ENCODE results near the gene MYBL2.

MYBL2 gene

GRCh38 chr20:43681991-43682410, 15.1 kb downstream of the MYBL2 start:
- CTCF ChIA-PET, result interaction anchor here (1.0 kb wide), 1 partner anchor 10 kb away, joined by 3 read pairs; no protein-coding TSS in a partner anchor
- peaks cover 0 to 4% (median 0%) of the 10 kb centered on the region in 4 experiments for H3K4me1 ChIP-seq (ENCODE audit: control extremely low read depth in 1 of 4, control insufficient read depth in 4 of 4, insufficient read depth in 4 of 4, low read length in 3 of 4)
- H3K9me3 ChIP-seq (ENCODE audit: control extremely low read depth in 1 of 5, control insufficient read depth in 4 of 5, insufficient read depth in 2 of 5, low read depth in 1 of 5, low read length in 4 of 5), result no peaks in the 10 kb centered on the region
- WGBS (ENCODE audit: insufficient coverage), result 80% methylated on average over 1 of the region's 2 CpGs
- POLR2A ChIA-PET, result no interaction called here
- peak overlapping the region in 1 of 2 experiments; percentile 43 for H3K27ac ChIP-seq (ENCODE audit: insufficient read depth in 1 of 2, low read depth in 1 of 2, low read length in 2 of 2, poor library complexity in 1 of 2, severe bottlenecking in 2 of 2)
- H3K27me3 ChIP-seq (replicated peaks in 2 of 5; ENCODE audit: control insufficient read depth in 4 of 5, insufficient read depth in 5 of 5, low read length in 4 of 5), result no peaks in the 10 kb centered on the region
- H3K4me3 ChIP-seq (ENCODE audit: control insufficient read depth in 1 of 7, extremely low read depth in 1 of 7, insufficient read depth in 4 of 7, low read depth in 2 of 7, low read length in 6 of 7), result no peak overlapping the region
- peaks cover 0 to 35% (median 4%) of the 10 kb centered on the region in 4 experiments for H3K36me3 ChIP-seq (ENCODE audit: control insufficient read depth in 4 of 4, insufficient read depth in 4 of 4, low read length in 3 of 4)
- peak; percentile 14 to 70 (median 40) for DNase-seq

- POLR2A ChIA-PET, result no interaction called here
- Histone ChIP-seq H3K4me3 (ENCODE audit: control insufficient read depth in 1 of 7, extremely low read depth in 1 of 7, insufficient read depth in 4 of 7, low read depth in 2 of 7, low read length in 6 of 7) (no peak overlapping the region), H3K27me3 (replicated peaks in 2 of 5; ENCODE audit: control insufficient read depth in 4 of 5, insufficient read depth in 5 of 5, low read length in 4 of 5) (no peaks in the 10 kb centered on the region), H3K27ac (ENCODE audit: insufficient read depth in 1 of 2, low read depth in 1 of 2, low read length in 2 of 2, poor library complexity in 1 of 2, severe bottlenecking in 2 of 2) (no peak overlapping the region), H3K36me3 (ENCODE audit: control insufficient read depth in 4 of 4, insufficient read depth in 4 of 4, low read length in 3 of 4) (peaks cover 0 to 35% (median 3%) of the 10 kb centered on the region in 4 experiments), H3K9me3 (ENCODE audit: control extremely low read depth in 1 of 5, control insufficient read depth in 4 of 5, insufficient read depth in 2 of 5, low read depth in 1 of 5, low read length in 4 of 5) (no peaks in the 10 kb centered on the region), H3K4me1 (ENCODE audit: control extremely low read depth in 1 of 4, control insufficient read depth in 4 of 4, insufficient read depth in 4 of 4, low read length in 3 of 4) (peaks cover 0 to 4% (median 0%) of the 10 kb centered on the region in 4 experiments)
- CTCF ChIA-PET, result no interaction called here
- DNase-seq, result no peak
- WGBS (ENCODE audit: insufficient coverage), result 97% methylated on average over 9 of the region's 9 CpGs
Measured at GRCh38 chr20:43682446-43682845, 15.5 kb downstream of the MYBL2 start.

- peaks cover 0 to 45% (median 3%) of the 10 kb centered on the region in 4 experiments for H3K36me3 ChIP-seq (ENCODE audit: control insufficient read depth in 4 of 4, insufficient read depth in 4 of 4, low read length in 3 of 4)
- no peak for DNase-seq
- CTCF ChIA-PET, result interaction anchor here (1.2 kb wide), 1 partner anchor 8 kb away, joined by 3 read pairs; no protein-coding TSS in a partner anchor
- peaks cover 0 to 2% (median 0%) of the 10 kb centered on the region in 4 experiments for H3K4me1 ChIP-seq (ENCODE audit: control extremely low read depth in 1 of 4, control insufficient read depth in 4 of 4, insufficient read depth in 4 of 4, low read length in 3 of 4)
- no peak overlapping the region for H3K4me3 ChIP-seq (ENCODE audit: control insufficient read depth in 1 of 7, extremely low read depth in 1 of 7, insufficient read depth in 4 of 7, low read depth in 2 of 7, low read length in 6 of 7)
- H3K27ac ChIP-seq (ENCODE audit: insufficient read depth in 1 of 2, low read depth in 1 of 2, low read length in 2 of 2, poor library complexity in 1 of 2, severe bottlenecking in 2 of 2), result no peak overlapping the region
- WGBS (ENCODE audit: insufficient coverage), result 100% methylated on average over 5 of the region's 13 CpGs
- POLR2A ChIA-PET, result no interaction called here
- no peaks in the 10 kb centered on the region for H3K27me3 ChIP-seq (replicated peaks in 2 of 5; ENCODE audit: control insufficient read depth in 4 of 5, insufficient read depth in 5 of 5, low read length in 4 of 5)
- H3K9me3 ChIP-seq (ENCODE audit: control extremely low read depth in 1 of 5, control insufficient read depth in 4 of 5, insufficient read depth in 2 of 5, low read depth in 1 of 5, low read length in 4 of 5), result no peaks in the 10 kb centered on the region
Measured at GRCh38 chr20:43686820-43687219, 19.9 kb downstream of the MYBL2 start.

GRCh38 chr20:43689165-43689564, 22.3 kb downstream of the MYBL2 start:
- H3K9me3 ChIP-seq (ENCODE audit: control extremely low read depth in 1 of 5, control insufficient read depth in 4 of 5, insufficient read depth in 2 of 5, low read depth in 1 of 5, low read length in 4 of 5), result no peaks in the 10 kb centered on the region
- no peak overlapping the region for H3K27ac ChIP-seq (ENCODE audit: insufficient read depth in 1 of 2, low read depth in 1 of 2, low read length in 2 of 2, poor library complexity in 1 of 2, severe bottlenecking in 2 of 2)
- H3K27me3 ChIP-seq (replicated peaks in 2 of 5; ENCODE audit: control insufficient read depth in 4 of 5, insufficient read depth in 5 of 5, low read length in 4 of 5), result no peaks in the 10 kb centered on the region
- POLR2A ChIA-PET, result interaction anchor here (1.1 kb wide), 1 partner anchor 232 kb away, joined by 3 read pairs; no protein-coding TSS in a partner anchor
- no peaks in the 10 kb centered on the region for H3K4me1 ChIP-seq (ENCODE audit: control extremely low read depth in 1 of 4, control insufficient read depth in 4 of 4, insufficient read depth in 4 of 4, low read length in 3 of 4)
- H3K36me3 ChIP-seq (ENCODE audit: control insufficient read depth in 4 of 4, insufficient read depth in 4 of 4, low read length in 3 of 4), result peaks cover 0 to 50% (median 1%) of the 10 kb centered on the region in 4 experiments
- DNase-seq, result no peak
- 95% methylated on average over 3 of the region's 4 CpGs for WGBS (ENCODE audit: insufficient coverage)
- no peak overlapping the region for H3K4me3 ChIP-seq (ENCODE audit: control insufficient read depth in 1 of 7, extremely low read depth in 1 of 7, insufficient read depth in 4 of 7, low read depth in 2 of 7, low read length in 6 of 7)
- CTCF ChIA-PET, result interaction anchor here (1.5 to 2.1 kb wide), 2 partner anchors 12 to 18 kb away, joined by 3 to 7 read pairs; no protein-coding TSS in a partner anchor

- Histone ChIP-seq H3K27ac (ENCODE audit: insufficient read depth in 1 of 2, low read depth in 1 of 2, low read length in 2 of 2, poor library complexity in 1 of 2, severe bottlenecking in 2 of 2) (no peak overlapping the region), H3K4me1 (ENCODE audit: control extremely low read depth in 1 of 4, control insufficient read depth in 4 of 4, insufficient read depth in 4 of 4, low read length in 3 of 4) (no peaks in the 10 kb centered on the region), H3K27me3 (replicated peaks in 2 of 5; ENCODE audit: control insufficient read depth in 4 of 5, insufficient read depth in 5 of 5, low read length in 4 of 5) (no peaks in the 10 kb centered on the region), H3K4me3 (ENCODE audit: control insufficient read depth in 1 of 7, extremely low read depth in 1 of 7, insufficient read depth in 4 of 7, low read depth in 2 of 7, low read length in 6 of 7) (no peak overlapping the region), H3K36me3 (ENCODE audit: control insufficient read depth in 4 of 4, insufficient read depth in 4 of 4, low read length in 3 of 4) (peaks cover 0 to 60% (median 1%) of the 10 kb centered on the region in 4 experiments), H3K9me3 (ENCODE audit: control extremely low read depth in 1 of 5, control insufficient read depth in 4 of 5, insufficient read depth in 2 of 5, low read depth in 1 of 5, low read length in 4 of 5) (no peaks in the 10 kb centered on the region)
- DNase-seq, result no peak
- 100% methylated on average over 4 of the region's 9 CpGs for WGBS (ENCODE audit: insufficient coverage)
- ChIA-PET CTCF (interaction anchor here (0.8 to 1.4 kb wide), 4 partner anchors 10 to 233 kb away, joined by 3 to 5 read pairs (median 3); partner anchors contain the start of gene SRSF6), POLR2A (no interaction called here)
Measured at GRCh38 chr20:43690943-43691598, 24.2 kb downstream of the MYBL2 start.

GRCh38 chr20:43691928-43692524, 25.1 kb downstream of the MYBL2 start:
- POLR2A ChIA-PET, result no interaction called here
- Histone ChIP-seq H3K27me3 (replicated peaks in 2 of 5; ENCODE audit: control insufficient read depth in 4 of 5, insufficient read depth in 5 of 5, low read length in 4 of 5) (no peaks in the 10 kb centered on the region), H3K4me3 (ENCODE audit: control insufficient read depth in 1 of 7, extremely low read depth in 1 of 7, insufficient read depth in 4 of 7, low read depth in 2 of 7, low read length in 6 of 7) (no peak overlapping the region), H3K4me1 (ENCODE audit: control extremely low read depth in 1 of 4, control insufficient read depth in 4 of 4, insufficient read depth in 4 of 4, low read length in 3 of 4) (no peaks in the 10 kb centered on the region), H3K27ac (ENCODE audit: insufficient read depth in 1 of 2, low read depth in 1 of 2, low read length in 2 of 2, poor library complexity in 1 of 2, severe bottlenecking in 2 of 2) (no peak overlapping the region), H3K36me3 (ENCODE audit: control insufficient read depth in 4 of 4, insufficient read depth in 4 of 4, low read length in 3 of 4) (peaks cover 0 to 56% (median 4%) of the 10 kb centered on the region in 4 experiments), H3K9me3 (ENCODE audit: control extremely low read depth in 1 of 5, control insufficient read depth in 4 of 5, insufficient read depth in 2 of 5, low read depth in 1 of 5, low read length in 4 of 5) (no peaks in the 10 kb centered on the region)
- WGBS (ENCODE audit: insufficient coverage), result 100% methylated on average over 5 of the region's 5 CpGs
- CTCF ChIA-PET, result interaction anchor here (0.7 to 1.4 kb wide), 7 partner anchors 11 to 249 kb away, joined by 3 to 5 read pairs (median 3); partner anchors contain the start of gene SRSF6
- peak; percentile 42 to 54 (median 50) for DNase-seq

- ChIA-PET POLR2A (no interaction called here), CTCF (no interaction called here)
- no peak overlapping the region for H3K27ac ChIP-seq (ENCODE audit: insufficient read depth in 1 of 2, low read depth in 1 of 2, low read length in 2 of 2, poor library complexity in 1 of 2, severe bottlenecking in 2 of 2)
- no peaks in the 10 kb centered on the region for H3K27me3 ChIP-seq (replicated peaks in 2 of 5; ENCODE audit: control insufficient read depth in 4 of 5, insufficient read depth in 5 of 5, low read length in 4 of 5)
- DNase-seq, result no peak
- H3K4me1 ChIP-seq (ENCODE audit: control extremely low read depth in 1 of 4, control insufficient read depth in 4 of 4, insufficient read depth in 4 of 4, low read length in 3 of 4), result no peaks in the 10 kb centered on the region
- WGBS (ENCODE audit: insufficient coverage), result 100% methylated on average over 3 of the region's 3 CpGs
- H3K9me3 ChIP-seq (ENCODE audit: control extremely low read depth in 1 of 5, control insufficient read depth in 4 of 5, insufficient read depth in 2 of 5, low read depth in 1 of 5, low read length in 4 of 5), result no peaks in the 10 kb centered on the region
- no peak overlapping the region for H3K4me3 ChIP-seq (ENCODE audit: control insufficient read depth in 1 of 7, extremely low read depth in 1 of 7, insufficient read depth in 4 of 7, low read depth in 2 of 7, low read length in 6 of 7)
- H3K36me3 ChIP-seq (ENCODE audit: control insufficient read depth in 4 of 4, insufficient read depth in 4 of 4, low read length in 3 of 4), result peaks cover 0 to 46% (median 4%) of the 10 kb centered on the region in 4 experiments
Measured at GRCh38 chr20:43694763-43695162, 27.8 kb downstream of the MYBL2 start.

Measured in common myeloid progenitor, CD34-positive (primary cell).